Smooth muscle cell (in vitro differentiated cells): Measurements from ENCODE around the gene GRN. TPM values are rescaled to one million over a fixed set of nuclear protein-coding genes. Genes with fewer than 3 reads are reported as not detected.
A peak's percentile ranks its signal among the peaks of the same experiment; 100 is the strongest.

ENCODE experiments used
- DNase-seq: peaks from one replicate; lab custom pipeline; 2025; ENCODE audit not compliant: unreplicated experiment; lab: John Stamatoyannopoulos, UW
- H2AFZ ChIP-seq: fragments of 200-600 bp; sonication (generic); 2 replicates; pipeline ENCODE4 v1.6.0; 2016; ENCODE audit warnings: antibody characterized with exemption, low read depth, mild to moderate bottlenecking
- H3F3A ChIP-seq: fragments of 200-600 bp; sonication (generic); 2 replicates; pipeline ENCODE4 v1.6.0; 2017; ENCODE audit warnings: antibody characterized with exemption, low read depth
- H3K27ac ChIP-seq: fragments of 200-600 bp; sonication (generic); 2 replicates; pipeline ENCODE4 v1.5.1; 2016; ENCODE audit warnings: low read depth, mild to moderate bottlenecking
- H3K27me3 ChIP-seq: fragments of 200-600 bp; sonication (generic); 2 replicates; pipeline ENCODE4 v1.6.1; 2016; ENCODE audit warnings: low read depth, mild to moderate bottlenecking
- H3K36me3 ChIP-seq: fragments of 200-600 bp; sonication (generic); 2 replicates; pipeline ENCODE4 v1.5.1; 2016; ENCODE audit warnings: low read depth
- H3K4me1 ChIP-seq: fragments of 200-600 bp; sonication (generic); 2 replicates; pipeline ENCODE4 v1.5.1; 2016; ENCODE audit warnings: low read depth
- H3K4me2 ChIP-seq: fragments of 200-600 bp; sonication (generic); 2 replicates; pipeline ENCODE4 v1.6.0; 2016; ENCODE audit warnings: mild to moderate bottlenecking
- H3K4me3 ChIP-seq: fragments of 200-600 bp; sonication (generic); 2 replicates; pipeline ENCODE4 v1.5.1; 2016; ENCODE audit warnings: mild to moderate bottlenecking
- H3K79me2 ChIP-seq: fragments of 200-600 bp; sonication (generic); 2 replicates; pipeline ENCODE4 v1.6.0; 2016; ENCODE audit warnings: low read depth, mild to moderate bottlenecking
- H3K9ac ChIP-seq: fragments of 200-600 bp; sonication (generic); 2 replicates; pipeline ENCODE4 v1.6.0; 2016; ENCODE audit warnings: low read depth
- H3K9me3 ChIP-seq: fragments of 200-600 bp; sonication (generic); replicated peaks from 2 replicates; pipeline ENCODE4 v1.5.1; 2016; ENCODE audit warnings: low read depth
- H4K20me1 ChIP-seq: fragments of 200-600 bp; sonication (generic); 2 replicates; pipeline ENCODE4 v1.6.0; 2016; ENCODE audit warnings: low read depth
- WGBS: methylation state at CpG from one replicate; pipeline ENCODE4 v1.1.7; 2016; ENCODE audit warnings: low lambda C conversion rate; 5-methylcytosine and 5-hydroxymethylcytosine counted together
- polyA plus RNA-seq: library from polyadenylated mRNA; unstranded; fragments of >200 nt; fragmentation: Nextera tagmentation; extraction: Ambion mirVana; gene quantifications from 2 replicates; pipeline ENCODE4 v1.2.1, GENCODE V29; 2016
- total RNA-seq: library from RNA; depleted of rRNA; stranded (reverse); fragments of >200 nt; gene quantifications from 2 replicates; pipeline ENCODE4 v1.2.3, GENCODE V29; 2014
- TF ChIP-seq, protein P1 (sequence below): fragments of 200-600 bp; sonication (generic); IDR thresholded peaks from 2 replicates; pipeline ENCODE4 v1.5.1; 2017; ENCODE audit warnings: borderline replicate concordance, mild to moderate bottlenecking, antibody characterized with exemption; ENCODE audit not compliant: insufficient read depth, poor library complexity, severe bottlenecking

Gene GRN
- total RNA-seq (85.9 and 125 TPM in 2 replicates), polyA plus RNA-seq (322 and 338 TPM in 2 replicates)

GRCh38 chr17:44344939-44345453 is at the start of gene GRN:
Gene GRN (plus strand): TSS chr17:44345302. CDS start chr17:44349165, 3,863 bp downstream.
- Histone ChIP-seq H3K27ac (peak within 1 kb of the TSS; percentile 12), H2AFZ (peak within 1 kb of the TSS; percentile 85), H3K4me2 (peak within 1 kb of the TSS; percentile 91), H3K79me2 (no peaks in the 10 kb centered on the region), H3F3A (no peaks in the 10 kb centered on the region), H3K9ac (peak within 1 kb of the TSS; percentile 70), H3K27me3 (no peaks in the 10 kb centered on the region), H3K4me1 (no peaks in the 10 kb centered on the region), H3K9me3 (no peaks in the 10 kb centered on the region), H4K20me1 (peaks cover 10% of the 10 kb centered on the region), H3K4me3 (peak within 1 kb of the TSS; percentile 74), H3K36me3 (no peaks in the 10 kb centered on the region)
- TF ChIP-seq, protein P1, sequence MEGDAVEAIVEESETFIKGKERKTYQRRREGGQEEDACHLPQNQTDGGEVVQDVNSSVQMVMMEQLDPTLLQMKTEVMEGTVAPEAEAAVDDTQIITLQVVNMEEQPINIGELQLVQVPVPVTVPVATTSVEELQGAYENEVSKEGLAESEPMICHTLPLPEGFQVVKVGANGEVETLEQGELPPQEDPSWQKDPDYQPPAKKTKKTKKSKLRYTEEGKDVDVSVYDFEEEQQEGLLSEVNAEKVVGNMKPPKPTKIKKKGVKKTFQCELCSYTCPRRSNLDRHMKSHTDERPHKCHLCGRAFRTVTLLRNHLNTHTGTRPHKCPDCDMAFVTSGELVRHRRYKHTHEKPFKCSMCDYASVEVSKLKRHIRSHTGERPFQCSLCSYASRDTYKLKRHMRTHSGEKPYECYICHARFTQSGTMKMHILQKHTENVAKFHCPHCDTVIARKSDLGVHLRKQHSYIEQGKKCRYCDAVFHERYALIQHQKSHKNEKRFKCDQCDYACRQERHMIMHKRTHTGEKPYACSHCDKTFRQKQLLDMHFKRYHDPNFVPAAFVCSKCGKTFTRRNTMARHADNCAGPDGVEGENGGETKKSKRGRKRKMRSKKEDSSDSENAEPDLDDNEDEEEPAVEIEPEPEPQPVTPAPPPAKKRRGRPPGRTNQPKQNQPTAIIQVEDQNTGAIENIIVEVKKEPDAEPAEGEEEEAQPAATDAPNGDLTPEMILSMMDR = no peak
- peak; percentile 62 for DNase-seq
- under 1% methylated on average over 26 of the region's 26 CpGs for WGBS

- 88% methylated on average over 3 of the region's 3 CpGs for WGBS
- no peak overlapping the region for H3K4me2 ChIP-seq
- no peaks in the 10 kb centered on the region for H3F3A ChIP-seq
- no peak overlapping the region for H2AFZ ChIP-seq
- H3K9ac ChIP-seq = no peak overlapping the region
- H3K4me1 ChIP-seq = no peaks in the 10 kb centered on the region
- DNase-seq = no peak
- no peaks in the 10 kb centered on the region for H3K36me3 ChIP-seq
- no peaks in the 10 kb centered on the region for H3K79me2 ChIP-seq
- no peaks in the 10 kb centered on the region for H4K20me1 ChIP-seq
- H3K27ac ChIP-seq = no peak overlapping the region
- no peak overlapping the region for H3K4me3 ChIP-seq
- no peaks in the 10 kb centered on the region for H3K27me3 ChIP-seq
- TF ChIP-seq, protein P1 = no peak
- H3K9me3 ChIP-seq = no peaks in the 10 kb centered on the region
Observed at GRCh38 chr17:44297975-44298374, 47.1 kb upstream of the GRN start.

- no peak overlapping the region for H2AFZ ChIP-seq
- no peak overlapping the region for H3K27ac ChIP-seq
- H3K4me2 ChIP-seq = no peak overlapping the region
- no peaks in the 10 kb centered on the region for H3K27me3 ChIP-seq
- TF ChIP-seq, protein P1 = no peak
- H3K4me1 ChIP-seq = peaks cover 11% of the 10 kb centered on the region
- H3K9me3 ChIP-seq = no peaks in the 10 kb centered on the region
- H3F3A ChIP-seq = no peaks in the 10 kb centered on the region
- H4K20me1 ChIP-seq = no peaks in the 10 kb centered on the region
- H3K79me2 ChIP-seq = no peaks in the 10 kb centered on the region
- no peak overlapping the region for H3K9ac ChIP-seq
- H3K4me3 ChIP-seq = no peak overlapping the region
- no peak for DNase-seq
- no peaks in the 10 kb centered on the region for H3K36me3 ChIP-seq
Observed at GRCh38 chr17:44304651-44305050, 40.5 kb upstream of the GRN start.
